ENCODE data around the gene ACR. TPM values are rescaled to one million over a fixed set of nuclear protein-coding genes. Genes with fewer than 3 reads are reported as not detected.

The ACR gene
- total and polyA plus RNA-seq, 4 donors, result 0.07 to 0.17 (median 0.12) TPM

DNA sequence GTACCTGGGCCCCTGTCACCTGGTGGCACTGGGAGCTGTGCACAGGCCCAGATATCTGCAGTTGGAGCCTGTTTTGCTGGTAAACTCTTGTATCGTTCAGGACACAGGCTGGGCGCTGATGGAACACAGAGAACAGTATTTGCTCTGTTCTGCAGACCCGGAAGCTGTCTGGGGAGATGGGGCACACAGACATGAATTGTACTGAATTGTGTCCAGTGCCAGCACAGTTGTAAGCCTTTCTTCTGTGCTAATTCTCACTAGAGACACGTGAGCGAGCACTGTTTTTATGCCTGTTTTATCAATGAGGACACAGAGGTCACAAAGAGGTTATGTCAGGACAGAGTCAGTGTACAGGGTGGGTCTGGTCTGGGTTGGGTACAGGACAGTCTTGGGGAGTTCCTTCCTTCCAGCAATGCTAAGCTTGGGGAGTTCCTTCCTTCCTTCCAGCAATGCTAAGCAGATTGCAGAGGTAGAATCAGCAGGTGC, 24.4 kb upstream of the ACR start:
- Histone ChIP-seq H3K27ac (ENCODE audit: low read depth in 1 of 2, low read length in 2 of 2) (no peak overlapping the region), H3K27me3 (ENCODE audit: control insufficient read depth in 4 of 4, insufficient read depth in 4 of 4, low read length in 3 of 4) (no peaks in the 10 kb centered on the region), H3K36me3 (ENCODE audit: control insufficient read depth in 4 of 4, insufficient read depth in 3 of 4, low read depth in 1 of 4, low read length in 3 of 4) (peaks cover 0 to 22% (median 2%) of the 10 kb centered on the region in 4 donors), H3K4me3 (ENCODE audit: low read depth in 1 of 3, low read length in 3 of 3) (no peak overlapping the region), H3K4me1 (ENCODE audit: control insufficient read depth in 4 of 4, insufficient read depth in 4 of 4, low read length in 3 of 4) (peaks cover 0 to 16% (median 6%) of the 10 kb centered on the region in 4 donors), H3K9me3 (ENCODE audit: control insufficient read depth in 4 of 4, low read length in 3 of 4) (no peaks in the 10 kb centered on the region), H3K9ac (ENCODE audit: low read depth in 1 of 2, low read length in 2 of 2) (no peak overlapping the region)
- TF ChIP-seq SP1 (IDR thresholded peaks at IDR 0.05) (peak; percentile 83), HNF4G (IDR thresholded peaks at IDR 0.05) (no peak), RXRA (IDR thresholded peaks at IDR 0.05) (peak; percentile 44 to 71), NR2F2 (IDR thresholded peaks at IDR 0.05) (peak; percentile 93), EGR1 (IDR thresholded peaks at IDR 0.05; ENCODE audit: low read depth in 2 of 2) (no peak), FOXA1 (IDR thresholded peaks at IDR 0.05) (no peak), FOXA2 (IDR thresholded peaks at IDR 0.05) (no peak)
- TF ChIP-seq, protein P1, sequence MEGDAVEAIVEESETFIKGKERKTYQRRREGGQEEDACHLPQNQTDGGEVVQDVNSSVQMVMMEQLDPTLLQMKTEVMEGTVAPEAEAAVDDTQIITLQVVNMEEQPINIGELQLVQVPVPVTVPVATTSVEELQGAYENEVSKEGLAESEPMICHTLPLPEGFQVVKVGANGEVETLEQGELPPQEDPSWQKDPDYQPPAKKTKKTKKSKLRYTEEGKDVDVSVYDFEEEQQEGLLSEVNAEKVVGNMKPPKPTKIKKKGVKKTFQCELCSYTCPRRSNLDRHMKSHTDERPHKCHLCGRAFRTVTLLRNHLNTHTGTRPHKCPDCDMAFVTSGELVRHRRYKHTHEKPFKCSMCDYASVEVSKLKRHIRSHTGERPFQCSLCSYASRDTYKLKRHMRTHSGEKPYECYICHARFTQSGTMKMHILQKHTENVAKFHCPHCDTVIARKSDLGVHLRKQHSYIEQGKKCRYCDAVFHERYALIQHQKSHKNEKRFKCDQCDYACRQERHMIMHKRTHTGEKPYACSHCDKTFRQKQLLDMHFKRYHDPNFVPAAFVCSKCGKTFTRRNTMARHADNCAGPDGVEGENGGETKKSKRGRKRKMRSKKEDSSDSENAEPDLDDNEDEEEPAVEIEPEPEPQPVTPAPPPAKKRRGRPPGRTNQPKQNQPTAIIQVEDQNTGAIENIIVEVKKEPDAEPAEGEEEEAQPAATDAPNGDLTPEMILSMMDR (IDR thresholded peaks at IDR 0.05; ENCODE audit: low read depth, low read length, missing input control), result no peak
- TF ChIP-seq, protein P2, sequence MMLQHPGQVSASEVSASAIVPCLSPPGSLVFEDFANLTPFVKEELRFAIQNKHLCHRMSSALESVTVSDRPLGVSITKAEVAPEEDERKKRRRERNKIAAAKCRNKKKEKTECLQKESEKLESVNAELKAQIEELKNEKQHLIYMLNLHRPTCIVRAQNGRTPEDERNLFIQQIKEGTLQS (IDR thresholded peaks at IDR 0.05), result no peak
- TF ChIP-seq, protein P3, sequence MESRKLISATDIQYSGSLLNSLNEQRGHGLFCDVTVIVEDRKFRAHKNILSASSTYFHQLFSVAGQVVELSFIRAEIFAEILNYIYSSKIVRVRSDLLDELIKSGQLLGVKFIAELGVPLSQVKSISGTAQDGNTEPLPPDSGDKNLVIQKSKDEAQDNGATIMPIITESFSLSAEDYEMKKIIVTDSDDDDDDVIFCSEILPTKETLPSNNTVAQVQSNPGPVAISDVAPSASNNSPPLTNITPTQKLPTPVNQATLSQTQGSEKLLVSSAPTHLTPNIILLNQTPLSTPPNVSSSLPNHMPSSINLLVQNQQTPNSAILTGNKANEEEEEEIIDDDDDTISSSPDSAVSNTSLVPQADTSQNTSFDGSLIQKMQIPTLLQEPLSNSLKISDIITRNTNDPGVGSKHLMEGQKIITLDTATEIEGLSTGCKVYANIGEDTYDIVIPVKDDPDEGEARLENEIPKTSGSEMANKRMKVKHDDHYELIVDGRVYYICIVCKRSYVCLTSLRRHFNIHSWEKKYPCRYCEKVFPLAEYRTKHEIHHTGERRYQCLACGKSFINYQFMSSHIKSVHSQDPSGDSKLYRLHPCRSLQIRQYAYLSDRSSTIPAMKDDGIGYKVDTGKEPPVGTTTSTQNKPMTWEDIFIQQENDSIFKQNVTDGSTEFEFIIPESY (IDR thresholded peaks at IDR 0.05), result no peak
- DNase-seq (ENCODE audit: low spot score), result no peak
- 74% methylated on average over 5 of the region's 5 CpGs for WGBS

DNA sequence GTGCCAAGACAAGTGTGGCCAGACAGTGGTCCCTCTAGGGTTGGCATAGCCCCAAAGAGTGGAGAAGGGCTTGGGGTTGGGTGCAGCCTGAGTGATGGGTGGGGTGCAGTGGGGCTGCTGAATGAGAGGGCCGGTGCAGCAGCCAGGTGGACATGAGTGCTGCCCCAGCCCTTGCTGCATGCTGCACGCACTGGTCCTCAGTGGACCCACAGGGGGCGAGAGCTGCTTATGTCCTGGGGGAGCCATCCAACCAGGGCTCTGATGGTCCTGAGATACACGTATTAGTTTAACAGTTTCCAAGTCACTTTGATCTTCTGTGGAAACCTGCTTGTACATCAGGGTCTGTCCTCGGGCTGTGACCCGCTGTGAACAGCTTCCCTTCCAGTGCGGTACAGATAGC, 23.9 kb upstream of the ACR start:
- Histone ChIP-seq H3K4me1 (ENCODE audit: control insufficient read depth in 4 of 4, insufficient read depth in 4 of 4, low read length in 3 of 4) (peaks cover 0 to 12% (median 4%) of the 10 kb centered on the region in 4 donors), H3K9ac (ENCODE audit: low read depth in 1 of 2, low read length in 2 of 2) (no peak overlapping the region), H3K27me3 (ENCODE audit: control insufficient read depth in 4 of 4, insufficient read depth in 4 of 4, low read length in 3 of 4) (no peaks in the 10 kb centered on the region), H3K27ac (ENCODE audit: low read depth in 1 of 2, low read length in 2 of 2) (no peak overlapping the region), H3K9me3 (ENCODE audit: control insufficient read depth in 4 of 4, low read length in 3 of 4) (no peaks in the 10 kb centered on the region), H3K4me3 (ENCODE audit: low read depth in 1 of 3, low read length in 3 of 3) (no peak overlapping the region), H3K36me3 (ENCODE audit: control insufficient read depth in 4 of 4, insufficient read depth in 3 of 4, low read depth in 1 of 4, low read length in 3 of 4) (peaks cover 0 to 22% (median 3%) of the 10 kb centered on the region in 4 donors)
- DNase-seq (ENCODE audit: low spot score), result no peak
- TF ChIP-seq RXRA (IDR thresholded peaks at IDR 0.05) (no peak), FOXA1 (IDR thresholded peaks at IDR 0.05) (no peak)
- WGBS, result 89% methylated on average over 7 of the region's 7 CpGs

DNA sequence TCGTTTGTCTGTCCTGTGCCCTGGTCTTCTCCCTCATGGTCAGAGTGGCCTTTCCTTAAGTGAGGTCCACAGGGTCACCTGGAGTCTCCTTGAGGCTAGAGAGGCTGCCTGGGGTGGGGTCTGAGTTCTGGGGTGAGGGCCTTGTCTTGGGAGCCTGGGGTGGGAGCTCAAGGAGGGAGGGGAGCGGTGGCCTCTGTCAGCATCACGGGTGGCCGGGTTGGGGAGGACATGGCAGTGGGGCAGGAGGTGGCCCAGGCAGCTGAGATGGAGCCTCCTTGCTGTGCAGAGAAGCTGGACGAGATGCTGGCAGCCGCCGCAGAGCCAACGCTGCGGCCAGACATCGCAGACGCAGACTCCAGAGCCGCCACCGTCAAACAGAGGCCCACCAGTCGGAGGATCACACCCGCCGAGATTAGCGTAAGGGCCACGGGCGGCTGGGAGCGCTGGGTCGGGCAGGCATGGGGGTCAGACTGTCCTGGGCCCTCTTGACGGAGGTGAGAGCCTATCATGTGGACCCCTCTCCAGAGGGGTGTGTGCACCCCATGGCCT, 23.3 kb upstream of the ACR start:
- TF ChIP-seq, protein P1 (IDR thresholded peaks at IDR 0.05; ENCODE audit: low read depth, low read length, missing input control), result no peak
- no peak for TF ChIP-seq JUND (IDR thresholded peaks at IDR 0.05)
- TF ChIP-seq, protein P4, sequence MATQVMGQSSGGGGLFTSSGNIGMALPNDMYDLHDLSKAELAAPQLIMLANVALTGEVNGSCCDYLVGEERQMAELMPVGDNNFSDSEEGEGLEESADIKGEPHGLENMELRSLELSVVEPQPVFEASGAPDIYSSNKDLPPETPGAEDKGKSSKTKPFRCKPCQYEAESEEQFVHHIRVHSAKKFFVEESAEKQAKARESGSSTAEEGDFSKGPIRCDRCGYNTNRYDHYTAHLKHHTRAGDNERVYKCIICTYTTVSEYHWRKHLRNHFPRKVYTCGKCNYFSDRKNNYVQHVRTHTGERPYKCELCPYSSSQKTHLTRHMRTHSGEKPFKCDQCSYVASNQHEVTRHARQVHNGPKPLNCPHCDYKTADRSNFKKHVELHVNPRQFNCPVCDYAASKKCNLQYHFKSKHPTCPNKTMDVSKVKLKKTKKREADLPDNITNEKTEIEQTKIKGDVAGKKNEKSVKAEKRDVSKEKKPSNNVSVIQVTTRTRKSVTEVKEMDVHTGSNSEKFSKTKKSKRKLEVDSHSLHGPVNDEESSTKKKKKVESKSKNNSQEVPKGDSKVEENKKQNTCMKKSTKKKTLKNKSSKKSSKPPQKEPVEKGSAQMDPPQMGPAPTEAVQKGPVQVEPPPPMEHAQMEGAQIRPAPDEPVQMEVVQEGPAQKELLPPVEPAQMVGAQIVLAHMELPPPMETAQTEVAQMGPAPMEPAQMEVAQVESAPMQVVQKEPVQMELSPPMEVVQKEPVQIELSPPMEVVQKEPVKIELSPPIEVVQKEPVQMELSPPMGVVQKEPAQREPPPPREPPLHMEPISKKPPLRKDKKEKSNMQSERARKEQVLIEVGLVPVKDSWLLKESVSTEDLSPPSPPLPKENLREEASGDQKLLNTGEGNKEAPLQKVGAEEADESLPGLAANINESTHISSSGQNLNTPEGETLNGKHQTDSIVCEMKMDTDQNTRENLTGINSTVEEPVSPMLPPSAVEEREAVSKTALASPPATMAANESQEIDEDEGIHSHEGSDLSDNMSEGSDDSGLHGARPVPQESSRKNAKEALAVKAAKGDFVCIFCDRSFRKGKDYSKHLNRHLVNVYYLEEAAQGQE (IDR thresholded peaks at IDR 0.05), result no peak
- no peak for TF ChIP-seq RXRA (IDR thresholded peaks at IDR 0.05)
- TF ChIP-seq, protein P3 (IDR thresholded peaks at IDR 0.05), result no peak
- no peak overlapping the region for H3K9ac ChIP-seq (ENCODE audit: low read depth in 1 of 2, low read length in 2 of 2)
- 94% methylated on average over 22 of the region's 22 CpGs for whole genome bisulfite sequencing
- H3K27me3 ChIP-seq (ENCODE audit: control insufficient read depth in 4 of 4, insufficient read depth in 4 of 4, low read length in 3 of 4), result no peaks in the 10 kb centered on the region
- no peak for DNase-seq (ENCODE audit: low spot score)
- peaks cover 0 to 22% (median 3%) of the 10 kb centered on the region in 4 donors for H3K36me3 ChIP-seq (ENCODE audit: control insufficient read depth in 4 of 4, insufficient read depth in 3 of 4, low read depth in 1 of 4, low read length in 3 of 4)
- no peak overlapping the region for H3K27ac ChIP-seq (ENCODE audit: low read depth in 1 of 2, low read length in 2 of 2)
- no peaks in the 10 kb centered on the region for H3K9me3 ChIP-seq (ENCODE audit: control insufficient read depth in 4 of 4, low read length in 3 of 4)
- H3K4me1 ChIP-seq (ENCODE audit: control insufficient read depth in 4 of 4, insufficient read depth in 4 of 4, low read length in 3 of 4), result peaks cover 0 to 10% (median 2%) of the 10 kb centered on the region in 4 donors
- H3K4me3 ChIP-seq (ENCODE audit: low read depth in 1 of 3, low read length in 3 of 3), result no peak overlapping the region

Measured in liver (tissue), 9 donors.